ENCODE measurements around the gene NIPAL3. TPM values are rescaled to one million over a fixed set of nuclear protein-coding genes. Genes with fewer than 3 reads are reported as not detected.

Gene NIPAL3
- polyA plus RNA-seq, 1 donor from 2014 or later, result 9.6 TPM

- Histone ChIP-seq H3F3A (ENCODE audit: insufficient read depth, low read length, poor library complexity, severe bottlenecking) (no peaks in the 10 kb centered on the region), H3K4me3 (ENCODE audit: low read length) (peak overlapping the region; percentile 77), H3K4me2 (ENCODE audit: low read length) (peak overlapping the region; percentile 22), H4K20me1 (ENCODE audit: insufficient read depth) (no peaks in the 10 kb centered on the region), H3K9ac (ENCODE audit: low read length) (peak overlapping the region; percentile 79), H2AFZ (ENCODE audit: low read depth, low read length) (peak overlapping the region; percentile 14), H3K9me2 (ENCODE audit: insufficient read depth, low read length) (no peaks in the 10 kb centered on the region), H3K79me2 (replicated peaks; ENCODE audit: insufficient read depth, low read length) (no peaks in the 10 kb centered on the region), H3K27me3 (ENCODE audit: insufficient read depth, low read depth, low read length) (peaks cover 16% of the 10 kb centered on the region), H3K27ac (ENCODE audit: low read length) (no peak overlapping the region), H3K36me3 (ENCODE audit: insufficient read depth, low read length) (no peaks in the 10 kb centered on the region), H3K9me3 (ENCODE audit: low read length) (no peaks in the 10 kb centered on the region)
- no peak for TF ChIP-seq TAF1 (IDR thresholded peaks at IDR 0.05; ENCODE audit: low read depth)
- no peak for TF ChIP-seq POLR2AphosphoS5 (IDR thresholded peaks at IDR 0.05)
- TF ChIP-seq, protein P1, sequence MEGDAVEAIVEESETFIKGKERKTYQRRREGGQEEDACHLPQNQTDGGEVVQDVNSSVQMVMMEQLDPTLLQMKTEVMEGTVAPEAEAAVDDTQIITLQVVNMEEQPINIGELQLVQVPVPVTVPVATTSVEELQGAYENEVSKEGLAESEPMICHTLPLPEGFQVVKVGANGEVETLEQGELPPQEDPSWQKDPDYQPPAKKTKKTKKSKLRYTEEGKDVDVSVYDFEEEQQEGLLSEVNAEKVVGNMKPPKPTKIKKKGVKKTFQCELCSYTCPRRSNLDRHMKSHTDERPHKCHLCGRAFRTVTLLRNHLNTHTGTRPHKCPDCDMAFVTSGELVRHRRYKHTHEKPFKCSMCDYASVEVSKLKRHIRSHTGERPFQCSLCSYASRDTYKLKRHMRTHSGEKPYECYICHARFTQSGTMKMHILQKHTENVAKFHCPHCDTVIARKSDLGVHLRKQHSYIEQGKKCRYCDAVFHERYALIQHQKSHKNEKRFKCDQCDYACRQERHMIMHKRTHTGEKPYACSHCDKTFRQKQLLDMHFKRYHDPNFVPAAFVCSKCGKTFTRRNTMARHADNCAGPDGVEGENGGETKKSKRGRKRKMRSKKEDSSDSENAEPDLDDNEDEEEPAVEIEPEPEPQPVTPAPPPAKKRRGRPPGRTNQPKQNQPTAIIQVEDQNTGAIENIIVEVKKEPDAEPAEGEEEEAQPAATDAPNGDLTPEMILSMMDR (IDR thresholded peaks at IDR 0.05; ENCODE audit: poor library complexity, severe bottlenecking), result no peak
- TF ChIP-seq REST (IDR thresholded peaks at IDR 0.05; ENCODE audit: borderline replicate concordance), result no peak
- no peak for TF ChIP-seq MXI1 (conservative IDR thresholded peaks at IDR 0.05; ENCODE audit: poor library complexity, severe bottlenecking)
- no peak for TF ChIP-seq EZH2 (IDR thresholded peaks at IDR 0.05; ENCODE audit: borderline replicate concordance, insufficient read depth, low read length, poor library complexity, severe bottlenecking)
Measured at GRCh38 chr1:24503059-24503751, 87.6 kb downstream of the NIPAL3 start.

DNA sequence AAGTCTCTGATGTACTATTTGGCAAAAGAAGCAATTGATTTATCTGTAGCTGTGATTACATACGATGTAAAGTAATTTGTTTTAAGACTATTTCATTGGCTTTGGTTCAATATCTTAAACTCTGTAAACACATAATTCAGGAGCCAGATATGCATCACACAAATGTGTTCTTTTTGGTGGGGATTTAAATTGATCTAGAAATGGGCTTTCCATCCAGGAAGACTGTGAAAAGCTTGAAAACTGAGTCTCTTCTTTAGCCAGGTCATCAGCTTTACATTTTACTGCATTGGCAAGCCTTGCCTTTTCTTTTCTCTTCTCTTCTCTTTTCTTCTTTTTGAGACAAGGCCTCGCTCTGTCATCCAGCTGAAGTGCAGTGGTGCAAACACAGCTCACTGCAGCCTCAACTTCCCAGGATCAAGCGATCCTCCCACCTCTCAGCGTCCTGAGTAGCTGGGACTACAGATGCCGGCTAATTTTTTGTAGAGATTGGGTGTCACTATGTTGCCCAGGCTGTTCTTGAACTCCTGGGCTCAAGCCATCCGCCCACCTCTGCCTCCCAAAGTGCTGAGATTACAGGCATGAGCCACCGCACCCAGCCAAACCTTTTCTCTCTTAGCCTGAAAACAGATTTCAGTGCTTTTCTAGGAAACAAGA is 88.4 kb downstream of the NIPAL3 start:
- H3K9ac ChIP-seq (ENCODE audit: low read length), result no peak overlapping the region
- TF ChIP-seq, protein P1 (IDR thresholded peaks at IDR 0.05; ENCODE audit: poor library complexity, severe bottlenecking), result no peak
- peak overlapping the region; percentile 22 for H3K4me2 ChIP-seq (ENCODE audit: low read length)
- H2AFZ ChIP-seq (ENCODE audit: low read depth, low read length), result no peak overlapping the region
- H3K27ac ChIP-seq (ENCODE audit: low read length), result no peak overlapping the region
- peaks cover 16% of the 10 kb centered on the region for H3K27me3 ChIP-seq (ENCODE audit: insufficient read depth, low read depth, low read length)
- no peaks in the 10 kb centered on the region for H3K9me2 ChIP-seq (ENCODE audit: insufficient read depth, low read length)
- H3K9me3 ChIP-seq (ENCODE audit: low read length), result no peaks in the 10 kb centered on the region
- no peaks in the 10 kb centered on the region for H4K20me1 ChIP-seq (ENCODE audit: insufficient read depth)
- H3F3A ChIP-seq (ENCODE audit: insufficient read depth, low read length, poor library complexity, severe bottlenecking), result no peaks in the 10 kb centered on the region
- no peaks in the 10 kb centered on the region for H3K79me2 ChIP-seq (replicated peaks; ENCODE audit: insufficient read depth, low read length)
- H3K36me3 ChIP-seq (ENCODE audit: insufficient read depth, low read length), result no peaks in the 10 kb centered on the region
- peak overlapping the region; percentile 77 for H3K4me3 ChIP-seq (ENCODE audit: low read length)
